SK-N-SH treated with all-trans-retinoic acid at 6 μM for 48 hours (cell line): ENCODE measurements around the gene NUP93.
"Not testable (repeated sequence)": the region's sequence is repeated elsewhere in the genome, so short reads cannot be mapped to it uniquely, and the experiment has no call there.

ENCODE experiments used
- ATAC-seq: fragments of 200-7000 bp; cut with Tn5 transposase; 3 replicates; pipeline ENCODE4 v1.9.1; 2020; ENCODE audit warnings: mild to moderate bottlenecking, moderate library complexity
- ARNTL ChIP-seq: fragments of 450-650 bp; formaldehyde crosslinking; IDR thresholded peaks from 2 replicates; pipeline ENCODE4 v1.5.0; 2020; ENCODE audit warnings: low read depth, mild to moderate bottlenecking, moderate library complexity, borderline replicate concordance
- BACH2 ChIP-seq: fragments of 250-450 bp; sonication (Bioruptor Pico); IDR thresholded peaks from 2 replicates; pipeline ENCODE4 v1.9.0; 2021; ENCODE audit warnings: mild to moderate bottlenecking, borderline replicate concordance
- CSDC2 ChIP-seq: fragments of 250-450 bp; sonication (Bioruptor Pico); IDR thresholded peaks from 2 replicates; pipeline ENCODE4 v1.5.0; 2020; ENCODE audit warnings: mild to moderate bottlenecking, moderate library complexity
- GLIS3 ChIP-seq: fragments of 250-450 bp; sonication (Bioruptor Pico); IDR thresholded peaks from 2 replicates; pipeline ENCODE4 v1.5.0; 2020; ENCODE audit warnings: mild to moderate bottlenecking, moderate library complexity
- OSR1 ChIP-seq: fragments of 250-450 bp; sonication (Bioruptor Pico); IDR thresholded peaks from 2 replicates; pipeline ENCODE4 v1.8.0; 2022; ENCODE audit warnings: moderate library complexity, mild to moderate bottlenecking, inconsistent platforms
- PPARA ChIP-seq: fragments of 250-450 bp; sonication (Bioruptor Pico); IDR thresholded peaks from 2 replicates; pipeline ENCODE4 v1.5.0; 2020; ENCODE audit warnings: mild to moderate bottlenecking, borderline replicate concordance
- RARB ChIP-seq: fragments of 250-450 bp; sonication (Bioruptor Pico); IDR thresholded peaks from 2 replicates; pipeline ENCODE4 v1.8.0; 2021; ENCODE audit warnings: mild to moderate bottlenecking, moderate library complexity
- SNAI2 ChIP-seq: fragments of 250-450 bp; sonication (Bioruptor Pico); IDR thresholded peaks from 2 replicates; pipeline ENCODE4 v1.5.0; 2020; ENCODE audit warnings: mild to moderate bottlenecking, moderate library complexity
- TOX ChIP-seq: fragments of 250-450 bp; sonication (Bioruptor Pico); IDR thresholded peaks from 2 replicates; pipeline ENCODE4 v1.8.0; 2021; ENCODE audit warnings: mild to moderate bottlenecking, moderate library complexity, borderline replicate concordance
- ZFP3 ChIP-seq: fragments of 250-450 bp; sonication (Bioruptor Pico); IDR thresholded peaks from 2 replicates; pipeline ENCODE4 v1.5.0; 2020; ENCODE audit warnings: mild to moderate bottlenecking, moderate library complexity
- ZFP30 ChIP-seq: fragments of 450-650 bp; formaldehyde crosslinking; IDR thresholded peaks from 2 replicates; pipeline ENCODE4 v1.5.0; 2022; ENCODE audit warnings: mild to moderate bottlenecking, moderate library complexity
- ZNF565 ChIP-seq: fragments of 450-650 bp; formaldehyde crosslinking; conservative IDR thresholded peaks from 2 replicates; pipeline ENCODE4 v1.5.0; 2020; ENCODE audit warnings: low read depth, mild to moderate bottlenecking, moderate library complexity
- ZNF70 ChIP-seq: fragments of 450-650 bp; formaldehyde crosslinking; IDR thresholded peaks from 2 replicates; pipeline ENCODE4 v1.5.0; 2020; ENCODE audit warnings: mild to moderate bottlenecking, moderate library complexity
- TF ChIP-seq, protein P1 (sequence below): fragments of 250-450 bp; sonication (Bioruptor Pico); IDR thresholded peaks from 2 replicates; pipeline ENCODE4 v1.5.1; 2020; ENCODE audit warnings: low read depth, mild to moderate bottlenecking, moderate library complexity
- TF ChIP-seq, protein P2 (sequence below): fragments of 250-450 bp; sonication (Bioruptor Pico); IDR thresholded peaks from 2 replicates; pipeline ENCODE4 v1.5.0; 2020; ENCODE audit warnings: mild to moderate bottlenecking, moderate library complexity
- TF ChIP-seq, protein P3 (sequence below): fragments of 250-450 bp; sonication (Bioruptor Pico); IDR thresholded peaks from 2 replicates; pipeline ENCODE4 v1.8.0; 2020; ENCODE audit warnings: mild to moderate bottlenecking, moderate library complexity, borderline replicate concordance
- TF ChIP-seq, protein P4 (sequence below): fragments of 250-450 bp; sonication (Bioruptor Pico); IDR thresholded peaks from 2 replicates; pipeline ENCODE4 v1.8.0; 2021; ENCODE audit warnings: low read depth, mild to moderate bottlenecking, moderate library complexity, borderline replicate concordance

The NUP93 gene

DNA sequence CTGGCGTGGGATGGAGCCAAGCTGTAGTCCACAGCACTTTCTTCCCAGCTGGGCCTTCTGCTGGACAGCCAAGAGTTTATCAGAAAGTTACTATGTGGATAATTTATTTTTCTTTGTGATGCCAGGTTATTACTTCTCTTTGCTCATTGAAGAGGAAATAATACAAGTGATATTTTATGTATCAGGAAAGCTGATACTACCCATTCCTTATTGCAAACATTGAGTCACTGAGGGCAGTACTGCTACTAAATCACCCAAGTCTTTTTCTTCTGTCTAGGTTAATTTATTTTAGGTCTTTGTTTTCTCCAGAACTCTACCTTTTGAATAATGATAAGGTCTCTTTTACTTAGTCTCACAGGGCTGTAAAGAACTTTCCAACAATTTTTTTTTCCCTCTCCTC is 8.3 kb downstream of the NUP93 start:
- ATAC-seq, result peak; percentile 14
- TF ChIP-seq CSDC2 (no peak), SNAI2 (CRISPR knock-in tag) (no peak), BACH2 (CRISPR knock-in tag) (no peak), ZFP30 (CRISPR knock-in tag) (no peak), ARNTL (no peak), TOX (CRISPR knock-in tag) (no peak)
- TF ChIP-seq, protein P1, sequence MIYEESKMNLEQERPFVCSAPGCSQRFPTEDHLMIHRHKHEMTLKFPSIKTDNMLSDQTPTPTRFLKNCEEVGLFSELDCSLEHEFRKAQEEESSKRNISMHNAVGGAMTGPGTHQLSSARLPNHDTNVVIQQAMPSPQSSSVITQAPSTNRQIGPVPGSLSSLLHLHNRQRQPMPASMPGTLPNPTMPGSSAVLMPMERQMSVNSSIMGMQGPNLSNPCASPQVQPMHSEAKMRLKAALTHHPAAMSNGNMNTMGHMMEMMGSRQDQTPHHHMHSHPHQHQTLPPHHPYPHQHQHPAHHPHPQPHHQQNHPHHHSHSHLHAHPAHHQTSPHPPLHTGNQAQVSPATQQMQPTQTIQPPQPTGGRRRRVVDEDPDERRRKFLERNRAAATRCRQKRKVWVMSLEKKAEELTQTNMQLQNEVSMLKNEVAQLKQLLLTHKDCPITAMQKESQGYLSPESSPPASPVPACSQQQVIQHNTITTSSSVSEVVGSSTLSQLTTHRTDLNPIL (CRISPR knock-in tag), result no peak

DNA sequence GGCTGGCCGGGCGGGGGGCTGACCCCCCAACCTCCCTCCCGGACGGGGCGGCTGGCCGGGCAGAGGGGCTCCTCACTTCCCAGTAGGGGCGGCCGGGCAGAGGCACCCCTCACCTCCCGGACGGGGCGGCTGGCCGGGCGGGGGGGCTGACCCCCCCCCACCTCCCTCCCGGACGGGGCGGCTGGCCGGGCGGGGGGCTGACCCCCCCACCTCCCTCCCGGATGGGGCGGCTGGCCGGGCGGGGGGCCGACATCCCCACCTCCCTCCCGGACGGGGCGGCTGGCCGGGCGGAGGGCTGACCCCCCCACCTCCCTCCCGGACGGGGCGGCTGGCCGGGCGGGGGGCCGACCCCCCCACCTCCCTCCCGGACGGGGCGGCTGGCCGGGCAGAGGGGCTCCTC is 9.4 kb downstream of the NUP93 start:
- ATAC-seq, result not testable (repeated sequence)

DNA sequence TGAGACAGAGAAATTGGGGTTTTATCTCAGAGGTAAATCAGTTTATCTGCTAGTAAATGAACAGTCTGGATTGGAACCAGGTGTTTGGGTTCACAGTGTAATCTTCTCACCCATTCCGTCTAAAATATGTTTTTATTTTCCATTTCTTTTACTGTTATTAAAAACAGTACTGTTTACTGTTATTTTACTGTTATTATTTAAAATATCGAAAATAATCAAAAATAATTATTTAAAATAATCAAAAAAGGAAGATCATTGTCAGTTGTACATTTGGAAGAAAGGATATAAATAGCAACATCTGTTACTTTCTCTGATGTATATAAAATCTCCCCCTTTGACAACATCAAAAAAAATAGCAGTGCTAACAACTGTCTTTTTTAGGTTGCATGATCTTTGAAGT is 11.5 kb downstream of the NUP93 start:
- TF ChIP-seq PPARA (CRISPR knock-in tag) (no peak), ZNF565 (CRISPR knock-in tag) (no peak), RARB (CRISPR knock-in tag) (no peak)
- TF ChIP-seq, all 23 proteins: peak for 0
- ATAC-seq, result no peak

DNA sequence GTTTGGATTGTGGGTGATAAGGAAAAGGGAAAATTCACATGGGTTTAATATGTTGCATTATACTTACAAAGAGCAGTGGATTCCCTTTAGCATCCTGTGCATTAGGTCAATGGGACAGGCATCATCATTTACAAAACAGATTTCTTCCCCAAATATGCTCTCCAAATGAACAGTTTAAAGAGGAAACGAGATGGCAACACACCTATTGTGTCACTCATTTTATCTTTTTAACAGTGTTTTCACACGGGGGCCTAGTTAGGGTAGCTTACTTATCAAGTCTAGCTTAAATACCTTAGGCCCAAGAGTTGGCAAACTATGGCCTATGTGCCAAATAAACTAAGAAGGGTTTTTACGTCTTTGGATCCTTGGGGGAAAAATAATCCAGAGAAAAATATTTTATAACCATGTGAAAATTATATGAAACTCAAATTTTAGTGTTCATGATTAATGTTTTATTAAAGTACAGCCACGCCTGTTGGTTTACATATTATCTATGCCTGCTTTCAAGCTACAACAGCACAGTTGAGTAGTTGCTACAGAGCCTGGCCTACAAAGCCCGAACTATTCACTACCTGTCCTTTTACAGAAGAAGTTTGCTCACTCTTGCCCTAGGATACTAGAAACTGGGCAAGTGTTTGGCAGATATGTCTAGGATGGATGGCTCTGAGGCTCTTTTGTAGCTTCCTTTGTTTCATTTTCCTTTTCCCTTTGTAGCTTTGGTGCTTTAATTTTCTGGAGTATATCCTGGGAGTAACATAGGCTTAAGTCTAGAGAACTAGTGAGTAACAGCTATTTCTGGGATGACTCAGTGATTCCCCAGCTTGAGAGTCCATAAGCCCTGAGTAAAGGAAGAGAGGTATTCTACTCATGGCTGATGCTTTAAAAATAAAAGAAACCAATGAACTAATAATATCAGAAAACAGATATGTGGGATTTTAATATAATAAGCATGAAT is 12.4 kb downstream of the NUP93 start:
- peak; percentile 93 for ATAC-seq
- TF ChIP-seq BACH2 (CRISPR knock-in tag) (no peak), ZNF565 (CRISPR knock-in tag) (no peak), CSDC2 (no peak), OSR1 (no peak), RARB (CRISPR knock-in tag) (no peak), ZNF70 (no peak), GLIS3 (CRISPR knock-in tag) (no peak), ZFP30 (CRISPR knock-in tag) (no peak)
- TF ChIP-seq, protein P2, sequence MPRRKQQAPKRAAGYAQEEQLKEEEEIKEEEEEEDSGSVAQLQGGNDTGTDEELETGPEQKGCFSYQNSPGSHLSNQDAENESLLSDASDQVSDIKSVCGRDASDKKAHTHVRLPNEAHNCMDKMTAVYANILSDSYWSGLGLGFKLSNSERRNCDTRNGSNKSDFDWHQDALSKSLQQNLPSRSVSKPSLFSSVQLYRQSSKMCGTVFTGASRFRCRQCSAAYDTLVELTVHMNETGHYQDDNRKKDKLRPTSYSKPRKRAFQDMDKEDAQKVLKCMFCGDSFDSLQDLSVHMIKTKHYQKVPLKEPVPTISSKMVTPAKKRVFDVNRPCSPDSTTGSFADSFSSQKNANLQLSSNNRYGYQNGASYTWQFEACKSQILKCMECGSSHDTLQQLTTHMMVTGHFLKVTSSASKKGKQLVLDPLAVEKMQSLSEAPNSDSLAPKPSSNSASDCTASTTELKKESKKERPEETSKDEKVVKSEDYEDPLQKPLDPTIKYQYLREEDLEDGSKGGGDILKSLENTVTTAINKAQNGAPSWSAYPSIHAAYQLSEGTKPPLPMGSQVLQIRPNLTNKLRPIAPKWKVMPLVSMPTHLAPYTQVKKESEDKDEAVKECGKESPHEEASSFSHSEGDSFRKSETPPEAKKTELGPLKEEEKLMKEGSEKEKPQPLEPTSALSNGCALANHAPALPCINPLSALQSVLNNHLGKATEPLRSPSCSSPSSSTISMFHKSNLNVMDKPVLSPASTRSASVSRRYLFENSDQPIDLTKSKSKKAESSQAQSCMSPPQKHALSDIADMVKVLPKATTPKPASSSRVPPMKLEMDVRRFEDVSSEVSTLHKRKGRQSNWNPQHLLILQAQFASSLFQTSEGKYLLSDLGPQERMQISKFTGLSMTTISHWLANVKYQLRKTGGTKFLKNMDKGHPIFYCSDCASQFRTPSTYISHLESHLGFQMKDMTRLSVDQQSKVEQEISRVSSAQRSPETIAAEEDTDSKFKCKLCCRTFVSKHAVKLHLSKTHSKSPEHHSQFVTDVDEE, result no peak
- TF ChIP-seq, protein P3, sequence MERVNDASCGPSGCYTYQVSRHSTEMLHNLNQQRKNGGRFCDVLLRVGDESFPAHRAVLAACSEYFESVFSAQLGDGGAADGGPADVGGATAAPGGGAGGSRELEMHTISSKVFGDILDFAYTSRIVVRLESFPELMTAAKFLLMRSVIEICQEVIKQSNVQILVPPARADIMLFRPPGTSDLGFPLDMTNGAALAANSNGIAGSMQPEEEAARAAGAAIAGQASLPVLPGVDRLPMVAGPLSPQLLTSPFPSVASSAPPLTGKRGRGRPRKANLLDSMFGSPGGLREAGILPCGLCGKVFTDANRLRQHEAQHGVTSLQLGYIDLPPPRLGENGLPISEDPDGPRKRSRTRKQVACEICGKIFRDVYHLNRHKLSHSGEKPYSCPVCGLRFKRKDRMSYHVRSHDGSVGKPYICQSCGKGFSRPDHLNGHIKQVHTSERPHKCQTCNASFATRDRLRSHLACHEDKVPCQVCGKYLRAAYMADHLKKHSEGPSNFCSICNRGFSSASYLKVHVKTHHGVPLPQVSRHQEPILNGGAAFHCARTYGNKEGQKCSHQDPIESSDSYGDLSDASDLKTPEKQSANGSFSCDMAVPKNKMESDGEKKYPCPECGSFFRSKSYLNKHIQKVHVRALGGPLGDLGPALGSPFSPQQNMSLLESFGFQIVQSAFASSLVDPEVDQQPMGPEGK (CRISPR knock-in tag), result no peak

DNA sequence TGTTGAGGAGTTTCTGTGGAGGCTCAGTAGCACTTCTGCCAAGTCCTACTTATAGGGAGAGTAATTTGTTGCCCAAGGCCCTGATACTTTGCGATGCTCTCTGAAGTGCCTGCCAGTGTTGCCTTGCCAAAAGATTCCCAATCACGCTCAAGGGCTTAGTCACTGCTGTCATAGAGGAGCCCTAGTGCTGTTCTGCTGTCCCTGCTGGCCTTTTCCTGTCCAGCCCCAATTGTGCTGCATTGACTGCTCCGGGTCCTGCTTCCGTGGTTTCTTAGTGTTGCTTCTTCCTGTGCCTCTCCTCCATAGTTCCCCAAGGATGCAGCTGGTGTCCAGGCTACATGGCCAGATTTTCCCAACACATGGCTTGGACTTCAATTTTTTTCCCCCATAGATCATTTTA is 13.9 kb downstream of the NUP93 start:
- ATAC-seq, result peak; percentile 53
- TF ChIP-seq ZFP3 (CRISPR knock-in tag) (peak; percentile 78), BACH2 (CRISPR knock-in tag) (no peak)

DNA sequence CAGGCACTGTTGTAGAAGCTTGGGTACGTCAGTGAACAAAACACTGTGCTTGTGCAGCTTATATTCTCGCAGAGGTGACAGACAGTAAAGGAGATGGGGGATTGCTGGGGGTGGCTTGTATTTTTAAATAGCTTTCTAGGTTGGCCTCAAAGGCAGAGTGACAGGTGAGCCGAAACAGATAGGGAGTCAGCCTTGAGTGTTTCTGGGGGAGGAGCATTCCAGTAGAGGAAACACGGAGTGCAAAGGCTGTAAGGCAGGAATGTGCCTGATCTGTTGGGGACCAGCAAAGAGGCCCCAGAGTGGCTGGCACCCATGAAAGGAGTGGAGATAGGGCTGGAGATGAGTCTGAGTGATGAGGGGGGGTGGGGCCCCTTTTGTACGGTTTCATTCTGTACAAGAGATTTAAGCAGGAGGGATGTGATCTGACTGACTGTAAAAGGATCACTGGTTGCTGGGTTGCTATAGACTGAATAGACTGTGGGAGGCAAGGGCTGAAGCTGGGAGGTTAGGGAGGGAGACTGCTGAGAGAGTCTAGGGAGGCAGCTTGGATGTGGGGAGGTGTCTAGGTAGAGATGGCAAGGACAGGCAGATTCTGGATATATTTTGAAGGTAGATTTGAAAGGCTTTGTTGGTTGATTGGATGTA is 15.2 kb downstream of the NUP93 start:
- no peak for ATAC-seq
- TF ChIP-seq OSR1, result no peak
- TF ChIP-seq, protein P4, sequence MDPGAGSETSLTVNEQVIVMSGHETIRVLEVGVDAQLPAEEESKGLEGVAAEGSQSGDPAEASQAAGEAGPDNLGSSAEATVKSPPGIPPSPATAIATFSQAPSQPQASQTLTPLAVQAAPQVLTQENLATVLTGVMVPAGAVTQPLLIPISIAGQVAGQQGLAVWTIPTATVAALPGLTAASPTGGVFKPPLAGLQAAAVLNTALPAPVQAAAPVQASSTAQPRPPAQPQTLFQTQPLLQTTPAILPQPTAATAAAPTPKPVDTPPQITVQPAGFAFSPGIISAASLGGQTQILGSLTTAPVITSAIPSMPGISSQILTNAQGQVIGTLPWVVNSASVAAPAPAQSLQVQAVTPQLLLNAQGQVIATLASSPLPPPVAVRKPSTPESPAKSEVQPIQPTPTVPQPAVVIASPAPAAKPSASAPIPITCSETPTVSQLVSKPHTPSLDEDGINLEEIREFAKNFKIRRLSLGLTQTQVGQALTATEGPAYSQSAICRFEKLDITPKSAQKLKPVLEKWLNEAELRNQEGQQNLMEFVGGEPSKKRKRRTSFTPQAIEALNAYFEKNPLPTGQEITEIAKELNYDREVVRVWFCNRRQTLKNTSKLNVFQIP (CRISPR knock-in tag), result no peak
- TF ChIP-seq, protein P1 (CRISPR knock-in tag), result no peak
